Measurements from ENCODE around the gene AEBP1. TPM values are rescaled to one million over a fixed set of nuclear protein-coding genes. Genes with fewer than 3 reads are reported as not detected.

AEBP1 gene
- 0.06 TPM in 1 of 5 replicates, not detected in the others for total RNA-seq (2022; extraction: Qiagen RNA extraction)

DNA sequence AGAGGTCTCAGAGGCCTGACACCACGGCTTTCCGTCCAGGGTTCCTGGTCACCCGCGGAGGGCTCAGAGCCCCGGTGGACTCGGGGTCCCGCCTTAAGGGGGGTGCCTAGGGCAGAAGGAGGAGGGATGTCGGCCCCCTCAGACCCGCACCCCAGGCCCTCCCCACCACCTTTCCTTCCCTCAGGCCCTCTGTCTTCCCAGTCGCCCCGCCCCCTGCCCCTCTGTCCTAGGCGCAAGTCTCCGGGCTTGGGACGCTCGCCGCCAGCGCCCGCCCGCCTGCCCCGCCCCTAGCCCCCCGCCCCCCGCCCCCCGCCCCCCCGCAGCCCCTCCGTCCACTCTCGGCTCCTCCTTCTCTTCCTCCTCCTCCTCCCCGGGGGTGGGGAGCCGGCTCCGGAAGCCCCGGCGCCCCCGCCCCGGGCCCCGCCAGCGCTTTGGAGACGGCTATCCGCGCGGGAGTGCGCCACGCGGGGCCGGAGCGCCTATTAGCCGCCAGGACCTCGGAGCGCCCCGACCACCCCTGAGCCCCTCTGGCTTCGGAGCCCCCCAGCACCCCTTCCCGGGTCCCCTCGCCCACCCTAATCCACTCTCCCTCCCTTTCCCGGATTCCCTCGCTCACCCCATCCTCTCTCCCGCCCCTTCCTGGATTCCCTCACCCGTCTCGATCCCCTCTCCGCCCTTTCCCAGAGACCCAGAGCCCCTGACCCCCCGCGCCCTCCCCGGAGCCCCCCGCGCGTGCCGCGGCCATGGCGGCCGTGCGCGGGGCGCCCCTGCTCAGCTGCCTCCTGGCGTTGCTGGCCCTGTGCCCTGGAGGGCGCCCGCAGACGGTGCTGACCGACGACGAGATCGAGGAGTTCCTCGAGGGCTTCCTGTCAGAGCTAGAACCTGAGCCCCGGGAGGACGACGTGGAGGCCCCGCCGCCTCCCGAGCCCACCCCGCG, at the start of gene AEBP1:
TSS of gene AEBP1 (plus strand) at position 423 of the 937 bp plus-strand sequence. CDS start at position 744, 321 bp downstream.

DNA sequence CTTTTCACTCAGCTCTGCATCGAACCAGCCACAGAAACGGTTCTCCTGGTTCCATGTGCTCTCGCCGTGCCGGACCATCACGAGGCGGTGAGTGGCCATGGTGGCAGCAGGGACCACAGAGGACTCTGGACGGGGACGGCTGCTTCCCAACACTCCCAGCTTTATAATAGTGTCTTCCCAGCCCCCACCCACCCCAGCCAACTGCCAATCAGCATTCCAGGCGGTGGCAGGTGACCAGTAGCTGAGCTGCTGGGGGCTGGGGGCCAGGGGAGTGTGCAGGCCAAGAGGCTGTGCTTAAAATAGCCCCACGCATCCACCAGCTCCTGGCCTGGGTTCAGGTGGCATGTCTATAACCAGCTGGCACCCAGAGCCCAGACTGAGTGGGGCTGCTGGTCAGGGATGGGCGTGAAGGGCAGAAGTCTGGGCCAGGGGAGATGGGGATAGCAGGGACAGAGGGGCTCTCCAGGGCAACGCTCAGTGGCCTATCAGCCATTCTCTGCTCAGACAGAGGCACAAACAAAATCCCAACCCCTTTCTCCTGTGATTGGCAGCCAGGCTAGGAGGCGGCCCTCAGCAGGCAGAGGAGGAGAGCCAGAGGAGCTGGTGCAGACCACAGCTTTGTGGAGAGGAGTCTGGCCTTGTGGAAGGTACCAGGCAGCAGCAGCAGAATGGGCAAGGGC, 38.6 kb upstream of the AEBP1 start, which contains the start of gene PGAM2:
TSS of gene PGAM2 (minus strand) at position 137 of the 680 bp plus-strand sequence. CDS start at position 99, 38 bp downstream.

DNA sequence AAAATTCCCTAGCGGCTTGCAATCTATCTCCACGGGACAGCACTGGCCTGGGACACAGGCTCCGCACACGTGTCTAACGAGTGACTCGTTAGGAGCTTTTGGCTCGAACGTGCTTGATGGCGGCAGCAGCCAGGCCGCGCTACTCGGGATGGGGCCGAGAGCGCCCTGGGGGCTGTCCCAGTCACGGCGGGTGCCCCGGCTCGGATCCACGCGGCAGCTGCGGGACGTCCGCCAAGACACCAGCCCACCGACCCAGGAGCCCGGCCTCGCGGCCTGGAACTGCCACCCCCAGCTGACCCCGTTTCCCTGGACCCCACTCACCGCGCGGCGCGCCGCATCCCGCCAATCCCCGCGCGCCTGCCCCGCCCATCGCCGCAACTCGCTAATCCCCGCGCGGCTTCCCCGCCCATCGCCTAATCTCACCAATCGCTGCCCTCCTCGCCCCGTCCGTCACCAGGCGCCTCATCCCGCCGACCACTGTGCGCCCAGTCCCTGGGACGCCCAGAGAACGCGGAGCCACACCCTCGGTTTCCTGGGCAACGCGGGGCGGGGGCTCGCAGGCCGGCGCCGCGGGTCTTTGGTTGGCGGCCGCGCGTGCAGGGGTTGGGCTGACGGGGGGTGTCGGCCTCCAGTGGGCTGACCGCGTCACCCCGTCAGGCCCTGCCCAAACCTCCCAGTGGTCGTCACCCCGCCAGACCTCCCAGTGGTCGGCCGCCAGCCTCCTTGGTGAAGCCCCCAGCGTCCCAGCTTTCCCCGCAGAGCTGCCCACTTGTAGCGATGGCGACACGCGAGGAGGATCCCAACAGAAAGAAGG, 19.3 kb downstream of the AEBP1 start, which contains the start of gene POLD2:
TSS of gene POLD2 (minus strand) at position 359 of the 814 bp plus-strand sequence. CDS start 1,495 bp downstream, outside the sequence.

DNA sequence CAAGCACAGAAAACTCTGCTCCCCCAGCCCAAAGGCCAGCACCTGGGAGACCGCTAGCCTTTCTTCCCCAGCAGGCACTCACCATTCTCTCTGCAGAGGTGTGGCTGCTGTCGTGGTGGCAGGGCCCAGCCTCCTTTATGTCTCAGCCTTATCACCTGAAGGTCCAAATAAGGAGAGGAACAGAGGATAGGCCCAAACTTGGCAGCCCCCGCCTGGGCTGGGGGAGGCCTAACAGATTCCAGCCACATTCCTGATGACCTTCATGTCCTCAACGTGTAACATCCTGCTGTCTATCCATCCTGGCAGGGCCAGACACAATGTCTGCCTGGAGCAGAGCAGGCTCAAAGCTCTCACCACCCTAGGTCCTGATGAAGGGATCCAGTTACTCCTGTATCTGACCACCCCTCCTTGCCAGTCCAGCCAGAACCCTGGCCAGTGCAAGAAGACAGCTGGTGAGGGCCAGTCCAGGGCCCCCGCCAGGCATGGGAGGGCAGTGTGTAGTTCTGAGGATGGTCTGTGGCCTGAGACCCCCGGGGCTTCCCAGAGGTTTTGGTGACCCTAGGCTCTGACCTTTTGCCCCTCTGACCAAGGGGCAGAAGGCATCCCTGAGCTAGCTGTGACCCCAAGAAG, 37.2 kb downstream of the AEBP1 start, which contains the start of gene MYL7:
TSS of gene MYL7 (minus strand) at position 112 of the 630 bp plus-strand sequence. CDS start at position 85, 27 bp downstream.

Other genes with a start within 250 kb of the AEBP1 start
- gene MRPS24, start 234.8 kb upstream of the AEBP1 start, total RNA-seq (2022; extraction: Qiagen RNA extraction), result 227 to 263 TPM (median 250 TPM) in 5 replicates
- gene URGCP, start 197.7 kb upstream of the AEBP1 start, total RNA-seq (2022; extraction: Qiagen RNA extraction), result 25.9 to 28.5 TPM (median 28.1 TPM) in 5 replicates
- 7.9 to 11.5 TPM (median 9.6 TPM) in 5 replicates for gene UBE2D4, start 177.9 kb upstream of the AEBP1 start, total RNA-seq (2022; extraction: Qiagen RNA extraction)
- gene SPDYE1, start 106.4 kb upstream of the AEBP1 start, total RNA-seq (2022; extraction: Qiagen RNA extraction), result not detected in 5 replicates
- 66.0 to 71.9 TPM (median 71.2 TPM) in 5 replicates for gene DBNL, start 59.6 kb upstream of the AEBP1 start, total RNA-seq (2022; extraction: Qiagen RNA extraction)
- gene PGAM2, start 38.8 kb upstream of the AEBP1 start, total RNA-seq (2022; extraction: Qiagen RNA extraction), result not detected in 5 replicates
- gene POLM, start 21.8 kb upstream of the AEBP1 start, total RNA-seq (2022; extraction: Qiagen RNA extraction), result 6.4 to 7.3 TPM (median 7.0 TPM) in 5 replicates
- gene POLD2, start 19.2 kb downstream of the AEBP1 start, total RNA-seq (2022; extraction: Qiagen RNA extraction), result 150 to 170 TPM (median 169 TPM) in 5 replicates
- not detected in 5 replicates for gene MYL7, start 37.0 kb downstream of the AEBP1 start, total RNA-seq (2022; extraction: Qiagen RNA extraction)
- gene GCK, start 85.1 kb downstream of the AEBP1 start, total RNA-seq (2022; extraction: Qiagen RNA extraction), result 0.05 TPM in 1 of 5 replicates, not detected in the others
- gene YKT6, start 96.6 kb downstream of the AEBP1 start, total RNA-seq (2022; extraction: Qiagen RNA extraction), result 110 to 123 TPM (median 115 TPM) in 5 replicates
- gene CAMK2B, start 221.2 kb downstream of the AEBP1 start, total RNA-seq (2022; extraction: Qiagen RNA extraction), result 0.17 to 0.49 TPM (median 0.24 TPM) in 5 replicates

Data from A549 treated with AZD2906 at 1 μM for 4 hours (cell line).